ENCODE measurements around the gene CDK5R1.

Gene CDK5R1

DNA sequence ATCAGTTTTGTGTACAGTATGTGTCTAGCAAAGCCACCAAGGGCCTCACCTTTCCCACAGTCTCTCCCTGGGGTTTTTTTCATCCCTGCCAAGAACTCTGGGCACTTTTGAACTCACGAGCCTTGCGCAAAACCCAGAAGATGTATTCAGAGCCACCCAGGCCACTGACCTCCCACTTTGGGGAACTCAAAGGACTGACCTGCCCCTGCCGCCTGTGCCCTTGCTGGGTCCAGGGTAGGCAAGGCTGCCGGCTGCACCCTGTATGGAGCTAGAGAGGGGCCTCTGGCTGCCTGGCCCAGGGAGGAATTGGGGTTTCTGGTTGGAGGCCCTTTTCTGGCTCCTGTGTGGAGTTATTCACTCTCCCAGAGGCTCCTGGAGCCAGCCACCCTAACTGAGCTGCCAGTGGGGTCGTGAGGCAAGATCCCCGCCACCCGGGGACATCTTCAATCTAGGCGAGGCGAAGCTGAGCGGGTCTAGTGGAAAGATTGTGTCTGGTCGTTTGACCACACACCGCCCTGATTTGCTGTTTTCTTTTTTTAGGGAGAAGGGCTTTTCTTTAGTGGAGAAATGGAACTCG lies 1.9 kb downstream of the CDK5R1 start:
- DNase-seq (ENCODE audit: extremely low read depth, low read depth): no peak
- TF ChIP-seq, protein P1, sequence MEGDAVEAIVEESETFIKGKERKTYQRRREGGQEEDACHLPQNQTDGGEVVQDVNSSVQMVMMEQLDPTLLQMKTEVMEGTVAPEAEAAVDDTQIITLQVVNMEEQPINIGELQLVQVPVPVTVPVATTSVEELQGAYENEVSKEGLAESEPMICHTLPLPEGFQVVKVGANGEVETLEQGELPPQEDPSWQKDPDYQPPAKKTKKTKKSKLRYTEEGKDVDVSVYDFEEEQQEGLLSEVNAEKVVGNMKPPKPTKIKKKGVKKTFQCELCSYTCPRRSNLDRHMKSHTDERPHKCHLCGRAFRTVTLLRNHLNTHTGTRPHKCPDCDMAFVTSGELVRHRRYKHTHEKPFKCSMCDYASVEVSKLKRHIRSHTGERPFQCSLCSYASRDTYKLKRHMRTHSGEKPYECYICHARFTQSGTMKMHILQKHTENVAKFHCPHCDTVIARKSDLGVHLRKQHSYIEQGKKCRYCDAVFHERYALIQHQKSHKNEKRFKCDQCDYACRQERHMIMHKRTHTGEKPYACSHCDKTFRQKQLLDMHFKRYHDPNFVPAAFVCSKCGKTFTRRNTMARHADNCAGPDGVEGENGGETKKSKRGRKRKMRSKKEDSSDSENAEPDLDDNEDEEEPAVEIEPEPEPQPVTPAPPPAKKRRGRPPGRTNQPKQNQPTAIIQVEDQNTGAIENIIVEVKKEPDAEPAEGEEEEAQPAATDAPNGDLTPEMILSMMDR (IDR thresholded peaks at IDR 0.05; ENCODE audit: low read depth, low read length): no peak

DNA sequence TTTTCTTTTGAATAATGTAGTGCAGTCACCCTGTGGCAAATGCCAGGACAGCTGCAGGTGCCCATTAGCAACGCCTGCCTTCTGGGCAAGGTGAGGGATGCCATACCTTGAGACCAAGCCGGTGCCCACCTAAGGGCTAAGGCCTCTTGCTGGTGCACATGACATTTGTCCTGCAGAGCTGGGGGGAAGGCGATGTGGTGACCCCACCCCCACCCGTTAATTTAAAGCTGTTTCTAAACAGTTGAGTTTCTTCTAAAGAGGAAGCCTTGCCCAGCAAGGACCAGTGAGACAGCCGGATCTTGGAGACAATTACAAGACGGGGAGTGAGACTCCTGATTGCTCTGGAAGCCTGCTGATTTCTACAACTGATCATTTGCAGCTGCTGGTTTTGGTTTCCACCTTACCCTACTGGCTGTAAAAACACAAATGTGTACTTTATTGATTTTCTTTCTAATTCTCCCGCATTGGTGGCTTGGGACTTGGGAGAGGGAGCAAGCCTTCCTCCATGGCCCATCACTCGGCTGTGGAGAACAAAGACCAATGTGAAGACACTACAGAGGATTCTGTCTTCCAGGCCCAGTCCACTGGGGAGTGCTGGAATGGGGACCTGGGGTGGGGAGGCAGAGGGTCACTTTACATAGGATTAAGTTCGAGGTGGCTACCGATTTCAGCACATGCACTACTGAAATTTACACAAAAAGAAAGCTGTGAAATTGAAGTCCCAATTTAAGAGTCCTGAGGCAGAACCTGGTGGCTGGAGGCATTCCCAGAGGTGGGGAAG lies 2.7 kb downstream of the CDK5R1 start:
- DNase-seq (ENCODE audit: extremely low read depth, low read depth): no peak

DNA sequence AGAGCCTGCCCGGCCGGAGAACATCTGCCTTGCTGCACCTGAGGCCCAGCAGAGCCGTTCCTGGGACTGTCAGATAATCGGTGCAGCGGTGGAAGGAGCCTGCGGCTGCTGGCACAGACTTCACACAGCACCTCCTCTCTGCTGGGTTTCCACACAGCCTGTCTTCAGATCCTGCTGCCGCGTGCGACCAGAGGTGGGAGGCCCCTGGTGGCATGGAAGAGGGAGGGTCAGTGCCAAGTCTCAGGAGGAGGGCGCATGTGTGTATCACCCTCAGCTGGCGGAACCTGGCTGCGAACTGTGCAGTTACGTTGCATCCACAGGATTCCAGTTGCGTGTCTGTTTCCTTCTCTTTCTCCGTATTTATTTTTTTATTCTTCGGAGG lies 3.3 kb downstream of the CDK5R1 start:
- TF ChIP-seq, protein P1 (IDR thresholded peaks at IDR 0.05; ENCODE audit: low read depth, low read length): no peak
- no peak for DNase-seq (ENCODE audit: extremely low read depth, low read depth)

More for the DNA sequence above, 2.7 kb downstream of the CDK5R1 start:
- TF ChIP-seq, protein P1 (IDR thresholded peaks at IDR 0.05; ENCODE audit: low read depth, low read length): no peak

DNA sequence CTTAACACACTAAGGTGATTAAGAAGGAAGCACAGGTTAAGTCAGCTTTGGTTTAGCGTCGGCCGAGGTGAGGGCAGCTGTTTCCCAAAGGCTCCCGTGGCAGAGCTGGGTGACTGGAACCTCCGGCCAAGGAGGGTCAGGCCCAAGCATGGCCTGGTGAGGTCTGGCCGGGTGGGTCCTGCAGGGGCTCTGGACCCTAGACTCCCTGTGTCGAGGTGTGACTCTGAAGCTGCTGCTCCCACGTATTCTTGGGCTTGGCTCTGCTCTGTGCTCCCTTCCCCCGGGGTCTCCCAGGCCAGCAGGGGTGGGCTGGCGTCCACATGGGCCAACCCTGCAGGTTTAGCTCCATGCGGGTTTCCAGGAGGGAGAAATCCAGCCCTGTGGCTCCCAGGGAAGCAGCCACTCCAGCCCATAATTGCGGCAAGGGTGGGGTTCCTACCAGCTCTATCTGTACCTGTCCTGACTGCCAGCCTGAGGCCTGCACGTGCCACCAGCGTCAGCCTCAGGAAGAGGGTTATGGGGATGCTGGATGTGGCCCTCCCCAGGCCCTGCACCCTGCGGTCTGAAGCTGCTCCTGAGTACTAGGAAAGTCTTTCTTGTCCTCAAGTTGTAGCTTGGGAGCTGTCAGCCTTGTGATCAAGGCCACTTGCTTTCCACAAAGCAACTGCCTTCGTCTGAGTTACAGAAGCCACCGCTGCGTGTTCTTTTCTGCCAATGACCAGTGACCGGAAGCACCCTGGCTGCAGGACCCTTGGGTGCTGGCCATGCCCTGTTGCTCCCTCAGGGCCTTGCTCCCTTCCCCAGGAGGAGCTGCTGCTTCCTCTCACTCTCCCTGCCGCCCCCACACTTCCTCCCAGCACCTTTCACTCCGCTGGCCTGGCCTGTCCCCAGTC lies 4.8 kb downstream of the CDK5R1 start:
- TF ChIP-seq, protein P1 (IDR thresholded peaks at IDR 0.05; ENCODE audit: low read depth, low read length): no peak
- DNase-seq (ENCODE audit: extremely low read depth, low read depth): no peak

DNA sequence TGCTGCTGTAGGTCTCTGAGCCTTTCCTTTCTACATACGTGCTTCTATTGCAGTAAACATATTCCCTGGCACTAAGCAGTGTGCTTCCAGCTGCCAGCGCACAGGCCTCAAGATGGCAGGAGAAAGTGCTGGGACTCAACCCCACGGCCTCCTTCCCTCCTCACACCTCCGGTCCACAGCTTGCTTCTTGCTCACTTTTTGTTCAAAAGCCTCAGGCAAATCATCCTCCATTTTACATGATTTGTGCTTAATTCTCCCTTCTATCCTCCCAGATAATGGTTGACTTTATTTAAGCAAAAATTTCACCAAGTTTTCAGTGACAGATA lies 5.4 kb downstream of the CDK5R1 start:
- TF ChIP-seq, protein P1 (IDR thresholded peaks at IDR 0.05; ENCODE audit: low read depth, low read length): no peak
- DNase-seq (ENCODE audit: extremely low read depth, low read depth): no peak

DNA sequence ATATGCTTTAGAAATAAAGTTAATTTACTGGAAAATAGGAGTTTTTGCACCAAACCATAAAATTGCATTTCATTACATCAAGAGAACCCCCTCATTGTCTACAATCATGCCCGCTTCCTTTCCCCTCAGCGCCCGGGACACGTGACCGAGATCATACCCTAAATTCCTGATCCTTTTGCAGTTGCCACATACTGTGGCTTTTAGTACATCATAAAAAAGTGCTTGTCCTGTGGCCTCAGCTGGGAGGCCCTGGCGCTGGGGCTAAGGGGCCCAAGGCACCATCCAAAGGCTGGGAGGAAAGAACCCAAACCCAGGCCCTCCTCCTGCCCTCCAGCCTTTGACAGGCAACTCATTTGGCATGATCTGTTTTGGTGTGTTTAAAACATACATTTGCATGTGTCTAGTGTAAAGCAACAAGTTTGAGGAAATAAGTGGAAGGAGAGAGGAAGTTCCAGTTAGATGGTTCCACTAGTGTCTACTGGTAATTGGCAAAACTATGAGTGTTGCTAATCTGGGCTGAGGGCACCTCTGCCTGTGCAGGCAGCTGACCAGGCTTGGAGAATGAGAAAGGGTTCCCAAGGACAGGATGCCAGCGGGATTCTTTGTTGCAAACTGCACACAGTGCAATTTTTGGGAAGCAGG lies 6.0 kb downstream of the CDK5R1 start:
- DNase-seq (ENCODE audit: extremely low read depth, low read depth): no peak
- TF ChIP-seq, protein P1 (IDR thresholded peaks at IDR 0.05; ENCODE audit: low read depth, low read length): no peak

Data from AG09319 (cell line).